Hindlimb muscle (tissue), 1 donor: ENCODE measurements around the gene IL23R. TPM values are rescaled to one million over a fixed set of nuclear protein-coding genes. Genes with fewer than 3 reads are reported as not detected.

ENCODE experiments used
- DNase-seq: peaks from one replicate; pipeline ENCODE4 v3.0.0-alpha.2; 2013
- polyA plus RNA-seq: library from polyadenylated mRNA; unstranded; fragments of 120-200 nt; gene quantifications from one replicate; pipeline ENCODE4 v1.2.1, GENCODE V29; 2013; ENCODE audit not compliant: insufficient read length

Gene IL23R
- polyA plus RNA-seq, 1 donor: not detected

DNA sequence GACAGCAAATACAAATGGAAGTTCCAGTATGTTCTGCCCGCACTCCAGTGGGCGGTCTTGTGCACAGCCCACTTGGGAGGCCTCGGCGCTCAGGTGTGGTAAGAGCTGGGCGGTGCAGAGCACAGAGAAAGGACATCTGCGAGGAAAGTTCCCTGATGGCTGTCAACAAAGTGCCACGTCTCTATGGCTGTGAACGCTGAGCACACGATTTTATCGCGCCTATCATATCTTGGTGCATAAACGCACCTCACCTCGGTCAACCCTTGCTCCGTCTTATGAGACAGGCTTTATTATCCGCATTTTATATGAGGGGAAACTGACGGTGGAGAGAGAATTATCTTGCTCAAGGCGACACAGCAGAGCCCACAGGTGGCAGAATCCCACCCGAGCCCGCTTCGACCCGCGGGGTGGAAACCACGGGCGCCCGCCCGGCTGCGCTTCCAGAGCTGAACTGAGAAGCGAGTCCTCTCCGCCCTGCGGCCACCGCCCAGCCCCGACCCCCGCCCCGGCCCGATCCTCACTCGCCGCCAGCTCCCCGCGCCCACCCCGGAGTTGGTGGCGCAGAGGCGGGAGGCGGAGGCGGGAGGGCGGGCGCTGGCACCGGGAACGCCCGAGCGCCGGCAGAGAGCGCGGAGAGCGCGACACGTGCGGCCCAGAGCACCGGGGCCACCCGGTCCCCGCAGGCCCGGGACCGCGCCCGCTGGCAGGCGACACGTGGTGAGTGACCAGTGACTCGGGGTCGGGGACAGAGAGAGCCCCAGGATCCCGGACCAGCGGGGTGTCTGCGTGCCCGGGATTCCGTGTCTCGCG, 141.2 kb downstream of the IL23R start, which contains the start of gene IL12RB2:
Gene IL12RB2, plus strand, starts transcription at position 623 of the 810 bp plus-strand sequence. CDS start 12,496 bp downstream, outside the sequence.
- peak; percentile 8 for DNase-seq

DNA sequence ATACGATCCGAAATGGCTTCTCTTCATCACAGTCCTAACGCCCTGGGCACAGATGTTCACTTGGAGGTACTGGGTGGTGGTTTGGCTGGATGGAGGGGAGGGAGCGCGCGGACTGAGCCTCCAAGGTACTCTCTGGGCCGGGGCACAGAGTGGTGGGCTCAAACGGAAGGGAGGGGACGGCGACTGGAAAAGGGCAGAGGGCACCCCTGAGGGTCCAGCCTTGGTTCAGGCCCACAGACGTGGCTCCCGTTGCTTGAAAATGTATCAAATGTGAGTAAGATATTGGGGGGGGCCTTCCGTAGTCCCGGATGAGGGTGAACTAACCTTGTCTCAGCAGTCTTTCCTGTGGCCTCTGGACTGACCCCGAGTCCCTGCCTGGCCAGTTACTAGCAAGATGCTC, 141.9 kb downstream of the IL23R start:
- no peak for DNase-seq

Other genes starting within 250 kb of the IL23R start
- gene DNAI4, start 241.6 kb upstream of the IL23R start, polyA plus RNA-seq: 2.0 TPM
- 20.9 TPM for gene MIER1, start 241.5 kb upstream of the IL23R start, polyA plus RNA-seq
- 7.2 TPM for gene SLC35D1, start 112.3 kb upstream of the IL23R start, polyA plus RNA-seq
- not detected for gene C1orf141, start 31.5 kb upstream of the IL23R start, polyA plus RNA-seq
- gene IL12RB2, start 141.4 kb downstream of the IL23R start, polyA plus RNA-seq: 1.8 TPM